OCI-M2 (cell line): Measurements from ENCODE around the gene SLC24A3.

Experiments
- DNase-seq: peaks from one replicate; lab custom pipeline; 2025; ENCODE audit not compliant: unreplicated experiment; lab: John Stamatoyannopoulos, UW

SLC24A3 gene

DNA sequence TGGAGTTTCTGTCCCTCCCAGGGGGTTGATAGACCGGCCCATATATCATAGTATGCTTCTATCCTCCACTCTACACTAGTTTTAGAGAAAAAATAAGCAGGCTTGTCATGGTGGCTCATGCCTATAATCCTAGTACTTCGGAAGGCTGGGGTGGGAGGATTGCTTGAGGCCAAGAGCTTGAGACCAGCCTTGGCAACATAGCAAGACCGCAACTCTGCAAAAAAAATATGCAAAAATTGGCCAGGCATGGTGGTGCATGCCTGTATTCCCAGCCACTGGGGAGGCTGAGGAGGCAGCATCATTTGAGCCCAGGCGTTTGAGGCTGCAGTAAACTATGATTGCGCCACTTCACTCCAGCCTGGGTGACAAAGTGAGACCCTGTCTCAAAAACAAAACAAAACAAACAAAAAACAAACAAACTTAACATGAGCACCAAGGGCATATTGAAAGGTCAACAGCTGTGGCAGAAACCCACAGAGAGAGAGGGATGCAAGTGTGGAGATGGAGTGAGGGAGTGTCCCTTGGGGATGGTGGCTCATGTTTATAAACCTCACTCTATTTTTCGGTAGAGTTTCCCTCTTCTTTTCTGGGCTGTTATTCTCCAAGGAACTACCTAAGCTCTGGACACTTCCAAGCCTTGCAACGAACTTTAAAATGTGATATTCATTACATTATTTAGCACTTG, 24.1 kb downstream of the SLC24A3 start:
- no peak for DNase-seq

DNA sequence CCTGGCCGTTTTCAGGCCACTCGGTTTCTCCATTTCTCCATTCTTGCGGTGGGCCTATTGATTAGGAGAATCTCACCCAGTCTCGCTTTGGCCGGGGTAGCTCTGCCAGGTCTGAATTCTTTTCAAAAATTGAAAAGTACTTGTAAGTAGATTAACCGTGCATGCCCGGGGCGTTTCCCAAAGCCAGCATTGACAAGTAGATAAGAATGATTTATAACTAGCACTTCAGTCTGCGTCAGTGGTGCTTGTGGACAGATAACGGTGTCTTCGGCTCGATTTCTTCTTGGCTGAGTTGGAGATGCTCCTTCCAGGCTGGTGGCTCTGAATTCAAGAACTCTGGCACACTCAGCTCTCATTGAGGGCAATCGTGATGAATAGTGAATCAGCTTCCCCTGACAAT, 29.0 kb downstream of the SLC24A3 start:
- DNase-seq: no peak

DNA sequence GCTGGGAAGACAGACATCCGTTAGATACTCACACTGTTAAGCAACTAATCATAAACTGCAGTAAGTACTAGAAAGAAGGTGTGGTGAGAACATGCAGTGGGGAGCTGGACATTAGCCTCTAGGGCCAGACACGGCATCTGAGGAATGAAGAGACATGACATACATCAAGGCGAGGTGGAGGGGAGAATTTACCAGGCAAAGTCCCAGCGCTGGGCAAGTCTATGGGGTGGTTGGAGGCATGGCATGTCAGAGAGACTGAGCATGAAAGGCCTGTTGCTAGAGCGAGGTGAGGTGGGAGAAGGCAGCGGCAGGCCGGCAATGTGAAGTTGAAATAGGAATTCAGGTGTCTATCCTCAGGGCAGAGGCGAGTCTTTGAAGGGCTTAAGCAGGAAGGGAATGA, 31.8 kb downstream of the SLC24A3 start:
- no peak for DNase-seq

DNA sequence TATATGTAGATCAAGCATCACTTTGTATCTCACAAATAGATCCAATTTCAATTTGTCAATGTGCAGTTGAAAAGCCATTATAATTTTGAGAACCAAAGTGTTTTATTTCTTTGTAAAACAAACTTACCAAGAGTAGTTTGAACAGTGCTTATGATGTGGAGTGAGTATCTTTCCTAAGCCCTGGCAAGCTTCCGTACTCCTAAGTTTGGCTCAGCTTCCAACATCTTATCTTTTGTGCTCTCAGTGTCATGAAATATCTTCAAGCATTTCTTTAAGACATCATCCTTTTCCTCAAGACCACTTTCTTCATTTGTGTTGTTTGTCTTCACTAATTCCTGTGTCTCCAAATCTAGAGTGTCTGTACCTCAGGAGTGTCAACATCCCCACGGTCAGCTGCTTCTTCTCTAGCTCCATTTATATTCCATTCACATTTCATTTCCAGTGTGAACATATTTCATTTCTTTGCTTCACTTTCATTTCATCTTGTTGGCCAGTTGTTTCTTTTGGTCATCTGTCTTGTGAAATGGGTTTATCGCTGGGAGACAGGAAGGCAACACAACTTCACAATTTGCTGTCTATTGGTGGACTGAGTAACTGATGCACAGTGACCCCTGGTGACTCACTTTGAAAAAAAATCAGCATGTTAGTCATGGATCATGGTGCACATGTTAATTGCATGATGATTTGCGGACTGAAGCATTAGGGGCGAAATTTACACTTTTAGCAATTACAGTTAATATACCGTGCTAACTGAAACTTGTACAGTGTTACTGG, 36.9 kb downstream of the SLC24A3 start:
- DNase-seq: no peak

DNA sequence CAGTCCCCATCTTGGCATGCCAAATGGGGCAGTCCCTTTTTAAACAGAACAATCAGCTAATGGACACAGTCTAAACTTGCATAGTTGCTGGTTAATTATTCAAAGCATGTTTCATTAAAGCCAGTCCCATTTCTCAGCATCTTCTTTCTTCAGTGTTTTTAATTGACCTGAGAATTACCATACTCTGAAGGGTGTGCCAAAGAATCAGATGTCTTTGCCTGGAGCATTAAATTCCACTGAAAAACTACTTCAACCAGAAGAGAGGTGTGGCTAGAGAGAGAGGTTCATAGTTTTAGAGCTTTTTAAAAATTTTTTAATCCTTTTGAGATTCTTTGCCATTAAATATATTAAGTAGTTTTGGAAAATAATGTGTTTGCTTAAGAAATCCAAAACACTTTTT, 37.9 kb downstream of the SLC24A3 start:
- DNase-seq: no peak

GRCh38 chr20:19251506-19251905, 39.1 kb downstream of the SLC24A3 start:
- no peak for DNase-seq

- no peak for DNase-seq
Measured at GRCh38 chr20:19251958-19252357, 39.5 kb downstream of the SLC24A3 start.

DNA sequence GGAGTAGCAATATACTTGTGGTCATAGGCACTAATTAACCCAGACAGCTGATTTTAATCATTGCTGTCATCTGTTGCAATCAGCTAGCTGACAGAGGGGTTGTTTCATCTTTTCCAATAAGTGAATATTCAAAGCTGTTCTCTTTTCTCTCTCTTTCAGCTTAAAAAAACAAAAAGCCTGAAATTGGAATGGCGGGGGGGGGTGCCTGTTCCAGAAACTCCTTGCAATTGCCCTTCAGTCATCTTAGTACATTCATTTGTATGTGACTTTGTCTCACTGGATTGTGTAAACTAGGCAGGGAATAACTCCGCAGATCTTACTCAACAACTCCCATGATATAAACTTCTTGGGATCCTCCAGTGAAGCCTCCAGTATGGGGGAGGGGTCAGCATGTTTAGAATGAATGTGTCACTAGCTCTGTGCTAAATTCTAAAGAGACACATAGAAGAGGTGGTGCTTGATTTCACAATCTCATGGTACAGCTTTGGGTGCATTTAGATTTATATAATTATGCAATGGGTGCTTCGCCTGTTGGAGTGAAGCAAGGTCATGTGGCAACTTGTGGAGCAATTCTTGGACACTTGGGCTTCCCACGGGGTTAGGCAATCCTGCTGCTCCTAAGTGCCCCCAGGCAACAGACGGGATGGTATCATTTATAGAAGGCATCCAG, 40.1 kb downstream of the SLC24A3 start:
- no peak for DNase-seq

GRCh38 chr20:19253316-19253715, 40.9 kb downstream of the SLC24A3 start:
- no peak for DNase-seq

DNA sequence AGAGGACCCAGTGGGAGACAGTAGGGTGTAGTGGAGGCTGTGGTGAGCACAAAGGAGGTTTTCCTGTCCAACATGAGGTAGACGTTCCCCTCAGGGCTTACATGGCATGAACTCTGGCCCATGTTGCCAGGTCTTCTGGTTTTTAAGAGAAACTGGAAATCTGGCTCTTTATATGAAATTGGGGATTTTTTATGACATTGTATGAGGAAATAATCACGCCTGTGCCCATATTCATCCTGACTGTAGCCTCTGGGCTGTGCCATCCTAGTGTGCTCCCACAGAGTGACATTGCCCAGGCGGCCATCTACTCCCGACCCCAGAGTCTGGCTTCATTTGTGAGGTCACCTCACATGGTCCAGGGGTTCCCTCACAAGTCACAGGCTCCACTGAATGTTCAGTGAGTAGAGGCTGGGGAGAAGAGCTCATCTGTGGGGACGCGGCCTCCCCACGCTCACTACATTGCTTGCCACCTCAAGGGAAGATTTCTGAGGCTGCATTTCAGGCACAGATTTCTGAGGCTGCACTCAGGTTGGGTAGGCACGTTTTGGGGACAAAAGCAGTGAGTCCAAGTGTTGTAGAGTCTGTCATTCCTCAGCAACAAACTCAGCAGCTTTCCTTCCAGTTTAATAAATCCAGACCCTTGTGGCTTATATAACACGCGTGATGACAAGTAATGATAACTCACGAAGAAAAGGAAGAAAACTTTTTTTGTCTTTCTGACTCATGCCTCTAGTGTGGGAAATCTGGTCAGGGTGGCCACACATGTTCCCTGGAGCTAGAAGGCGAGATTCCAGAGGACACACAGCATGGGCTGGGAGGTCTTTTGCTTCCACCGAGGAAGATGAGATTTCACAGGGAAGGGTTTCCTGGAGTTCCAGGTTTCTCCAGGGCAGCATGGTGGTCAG, 41.7 kb downstream of the SLC24A3 start:
- DNase-seq: no peak

- DNase-seq: no peak
Measured at GRCh38 chr20:19254956-19255355, 42.5 kb downstream of the SLC24A3 start.

- no peak for DNase-seq
Measured at GRCh38 chr20:19256085-19256484, 43.6 kb downstream of the SLC24A3 start.

- no peak for DNase-seq
Measured at GRCh38 chr20:19256906-19257595, 44.6 kb downstream of the SLC24A3 start.

GRCh38 chr20:19257865-19258264, 45.4 kb downstream of the SLC24A3 start:
- DNase-seq: no peak

DNA sequence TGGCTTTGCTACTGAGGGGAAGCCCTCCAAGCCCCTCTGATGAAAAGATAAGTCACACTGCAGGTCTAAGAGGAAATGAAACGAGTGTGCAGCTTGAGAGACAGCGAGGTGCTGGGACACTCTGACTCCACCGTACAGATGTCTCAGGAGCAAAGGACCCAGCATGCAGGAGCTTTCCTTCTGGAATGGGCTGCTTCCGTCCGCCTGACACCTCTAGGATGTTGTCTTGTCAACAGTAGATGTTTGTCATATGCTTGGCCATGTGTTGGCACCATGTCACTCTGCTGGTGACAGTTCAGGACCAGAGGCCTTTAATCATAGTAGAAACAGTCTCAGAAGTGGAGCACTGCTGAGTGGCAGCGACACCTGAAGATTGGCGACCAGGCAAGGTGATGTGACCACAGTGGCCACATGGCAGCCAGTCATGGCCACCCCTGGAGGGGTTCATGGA, 46.7 kb downstream of the SLC24A3 start:
- DNase-seq: no peak

GRCh38 chr20:19260412-19261090, 48.1 kb downstream of the SLC24A3 start:
- DNase-seq: no peak

GRCh38 chr20:19264191-19264590, 51.7 kb downstream of the SLC24A3 start:
- no peak for DNase-seq

- DNase-seq: no peak
Measured at GRCh38 chr20:19265646-19266374, 53.4 kb downstream of the SLC24A3 start.

DNA sequence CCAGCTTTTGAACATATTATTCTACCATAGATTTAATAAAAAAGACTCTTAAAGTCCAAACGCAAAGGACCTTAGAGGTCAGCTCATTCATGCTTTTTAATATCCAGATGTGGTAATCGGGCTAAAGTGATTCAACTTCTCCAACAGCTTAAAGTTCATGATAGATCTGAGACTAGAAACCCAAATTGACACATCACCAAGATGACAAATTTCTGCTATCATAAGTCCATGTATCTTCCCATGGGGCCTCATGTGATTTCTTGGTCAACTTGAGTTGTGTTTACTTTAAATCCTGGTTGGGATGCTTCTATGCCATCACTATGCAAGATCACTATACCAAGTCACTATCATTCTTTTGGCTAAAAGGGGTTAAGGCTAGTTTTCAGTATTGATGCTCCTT, 56.0 kb downstream of the SLC24A3 start:
- DNase-seq: no peak
